GM23338 (cell line): ENCODE measurements around the gene SIAH1. TPM values are rescaled to one million over a fixed set of nuclear protein-coding genes. Genes with fewer than 3 reads are reported as not detected.

Experiments
- ATAC-seq: fragments of 200-7000 bp; cut with Tn5 transposase; 3 replicates; pipeline ENCODE4 v1.9.1; 2020
- DNase-seq: peaks from one replicate; pipeline ENCODE4 v3.0.0-alpha.2; 2015; ENCODE audit warnings: low spot score
- H2AFZ ChIP-seq: fragments of 200-600 bp; sonication (generic); 2 replicates; pipeline ENCODE4 v1.8.0; 2016; ENCODE audit warnings: antibody characterized with exemption, mild to moderate bottlenecking, moderate library complexity
- H3F3A ChIP-seq: fragments of 200-600 bp; sonication (generic); replicated peaks from 2 replicates; pipeline ENCODE4 v1.8.0; 2017; ENCODE audit warnings: antibody characterized with exemption, mixed run types, low read depth
- H3K27ac ChIP-seq: fragments of 200-600 bp; sonication (generic); 2 replicates; pipeline ENCODE4 v1.6.1; 2016; ENCODE audit warnings: low read depth
- H3K27me3 ChIP-seq: fragments of 200-600 bp; sonication (generic); 2 replicates; pipeline ENCODE4 v1.8.0; 2016; ENCODE audit warnings: mild to moderate bottlenecking, mixed run types, moderate library complexity; ENCODE audit not compliant: insufficient read depth
- H3K36me3 ChIP-seq: fragments of 200-600 bp; sonication (generic); 2 replicates; pipeline ENCODE4 v1.8.0; 2016; ENCODE audit warnings: mild to moderate bottlenecking; ENCODE audit not compliant: insufficient read depth
- H3K4me1 ChIP-seq: fragments of 200-600 bp; sonication (generic); 2 replicates; pipeline ENCODE4 v1.8.0; 2016; ENCODE audit warnings: mild to moderate bottlenecking, moderate library complexity; ENCODE audit not compliant: insufficient read depth
- H3K4me2 ChIP-seq: fragments of 200-600 bp; sonication (generic); 2 replicates; pipeline ENCODE4 v1.7.1; 2017; ENCODE audit warnings: mixed run types
- H3K4me3 ChIP-seq: fragments of 200-600 bp; sonication (generic); 2 replicates; pipeline ENCODE4 v1.6.1; 2016; ENCODE audit warnings: mixed run types
- H3K79me2 ChIP-seq: fragments of 200-600 bp; sonication (generic); replicated peaks from 2 replicates; pipeline ENCODE4 v1.8.0; 2017; ENCODE audit warnings: mild to moderate bottlenecking; ENCODE audit not compliant: insufficient read depth
- H3K9me2 ChIP-seq: fragments of 200-600 bp; sonication (generic); 2 replicates; pipeline ENCODE4 v1.8.0; 2017; ENCODE audit not compliant: insufficient read depth
- H4K20me1 ChIP-seq: fragments of 200-600 bp; sonication (generic); replicated peaks from 2 replicates; pipeline ENCODE4 v1.8.0; 2017; ENCODE audit warnings: mild to moderate bottlenecking; ENCODE audit not compliant: insufficient read depth
- H3K27ac Mint-ChIP-seq: 2 replicates; pipeline ENCODE4 v1.8.0; 2020; ENCODE audit warnings: inconsistent platforms, mild to moderate bottlenecking, moderate library complexity, mixed read lengths
- H3K27me3 Mint-ChIP-seq: 3 replicates; pipeline ENCODE4 v1.8.0; 2022; ENCODE audit warnings: low read depth, mild to moderate bottlenecking, moderate library complexity, mixed read lengths, inconsistent platforms; ENCODE audit not compliant: insufficient read depth, poor library complexity
- H3K36me3 Mint-ChIP-seq: 3 replicates; pipeline ENCODE4 v1.8.0; 2021; ENCODE audit warnings: low read depth, mild to moderate bottlenecking, inconsistent platforms, moderate library complexity, mixed read lengths
- H3K4me1 Mint-ChIP-seq: 3 replicates; pipeline ENCODE4 v1.8.0; 2020; ENCODE audit warnings: mild to moderate bottlenecking, inconsistent platforms, mixed read lengths
- H3K4me3 Mint-ChIP-seq: 3 replicates; pipeline ENCODE4 v1.8.0; 2021; ENCODE audit warnings: moderate library complexity, mild to moderate bottlenecking, inconsistent platforms, mixed read lengths
- H3K9me3 Mint-ChIP-seq: 3 replicates; pipeline ENCODE4 v1.8.0; 2020; ENCODE audit warnings: moderate library complexity, mild to moderate bottlenecking, inconsistent platforms, mixed read lengths
- CREB1 ChIP-seq: fragments of 250-450 bp; sonication (Bioruptor Pico); IDR thresholded peaks from 2 replicates; pipeline ENCODE4 v1.5.0; 2020; ENCODE audit warnings: low read depth, mild to moderate bottlenecking, moderate library complexity
- CTCF ChIP-seq, 2 experiments: fragments of 200-600 bp in 1 of 2; sonication (generic) in 1 of 2; conservative IDR thresholded peaks; 2 replicates each; pipeline versions ENCODE4 v1.5.1 to v1.6.1; 2016 to 2017; ENCODE audit warnings: antibody characterized with exemption in 2 of 2, low read depth in 2 of 2, mild to moderate bottlenecking in 2 of 2, moderate library complexity in 1 of 2
- ETS1 ChIP-seq: IDR thresholded peaks from 2 replicates; pipeline ENCODE4 v1.6.1; 2016; ENCODE audit warnings: antibody characterized with exemption
- EZH2 ChIP-seq: fragments of 200-600 bp; sonication (generic); IDR thresholded peaks from one replicate; pipeline ENCODE4 v1.8.0; 2017; ENCODE audit warnings: antibody characterized with exemption, mild to moderate bottlenecking, low read depth; ENCODE audit not compliant: unreplicated experiment
- EZH2phosphoT487 ChIP-seq: fragments of 200-600 bp; sonication (generic); IDR thresholded peaks from one replicate; pipeline ENCODE4 v1.8.1; 2018; ENCODE audit warnings: antibody characterized with exemption; ENCODE audit not compliant: unreplicated experiment
- JUNB ChIP-seq: IDR thresholded peaks from one replicate; pipeline ENCODE4 v1.6.1; 2016; ENCODE audit warnings: antibody characterized with exemption; ENCODE audit not compliant: unreplicated experiment
- NANOG ChIP-seq: IDR thresholded peaks from 2 replicates; pipeline ENCODE4 v1.6.1; 2016; ENCODE audit warnings: antibody characterized with exemption, borderline replicate concordance
- POLR2AphosphoS5 ChIP-seq: IDR thresholded peaks from 2 replicates; pipeline ENCODE4 v1.6.1; 2016; ENCODE audit warnings: antibody characterized with exemption, low read depth
- REST ChIP-seq: IDR thresholded peaks from one replicate; pipeline ENCODE4 v1.6.1; 2018; ENCODE audit warnings: antibody characterized with exemption; ENCODE audit not compliant: unreplicated experiment
- STAT1 ChIP-seq: IDR thresholded peaks from one replicate; pipeline ENCODE4 v1.6.1; 2016; ENCODE audit warnings: antibody characterized with exemption; ENCODE audit not compliant: unreplicated experiment
- ZNF114 ChIP-seq: fragments of 250-450 bp; sonication (Bioruptor Pico); IDR thresholded peaks from 2 replicates; pipeline ENCODE4 v1.5.0; 2020; ENCODE audit warnings: mild to moderate bottlenecking, moderate library complexity
- ZNF331 ChIP-seq: fragments of 250-450 bp; sonication (Bioruptor Pico); IDR thresholded peaks from 2 replicates; pipeline ENCODE4 v1.5.0; 2020; ENCODE audit warnings: low read depth, mild to moderate bottlenecking, moderate library complexity
- ZNF462 ChIP-seq: fragments of 250-450 bp; sonication (Bioruptor Pico); IDR thresholded peaks from 2 replicates; pipeline ENCODE4 v1.5.0; 2020; ENCODE audit warnings: mild to moderate bottlenecking, moderate library complexity
- polyA plus RNA-seq: library from polyadenylated mRNA; unstranded; fragments of >200 nt; fragmentation: Nextera tagmentation; extraction: Ambion mirVana; gene quantifications from 2 replicates; pipeline ENCODE4 v1.2.1, GENCODE V29; 2016
- total RNA-seq: library from RNA; depleted of rRNA; stranded (reverse); fragments of >200 nt; shearing (Covaris generic); gene quantifications from 2 replicates; pipeline ENCODE4 v1.2.3, GENCODE V29; 2014

The SIAH1 gene
- total and polyA plus RNA-seq, 2 experiments from 2014 or later: 42.0 to 52.7 TPM

DNA sequence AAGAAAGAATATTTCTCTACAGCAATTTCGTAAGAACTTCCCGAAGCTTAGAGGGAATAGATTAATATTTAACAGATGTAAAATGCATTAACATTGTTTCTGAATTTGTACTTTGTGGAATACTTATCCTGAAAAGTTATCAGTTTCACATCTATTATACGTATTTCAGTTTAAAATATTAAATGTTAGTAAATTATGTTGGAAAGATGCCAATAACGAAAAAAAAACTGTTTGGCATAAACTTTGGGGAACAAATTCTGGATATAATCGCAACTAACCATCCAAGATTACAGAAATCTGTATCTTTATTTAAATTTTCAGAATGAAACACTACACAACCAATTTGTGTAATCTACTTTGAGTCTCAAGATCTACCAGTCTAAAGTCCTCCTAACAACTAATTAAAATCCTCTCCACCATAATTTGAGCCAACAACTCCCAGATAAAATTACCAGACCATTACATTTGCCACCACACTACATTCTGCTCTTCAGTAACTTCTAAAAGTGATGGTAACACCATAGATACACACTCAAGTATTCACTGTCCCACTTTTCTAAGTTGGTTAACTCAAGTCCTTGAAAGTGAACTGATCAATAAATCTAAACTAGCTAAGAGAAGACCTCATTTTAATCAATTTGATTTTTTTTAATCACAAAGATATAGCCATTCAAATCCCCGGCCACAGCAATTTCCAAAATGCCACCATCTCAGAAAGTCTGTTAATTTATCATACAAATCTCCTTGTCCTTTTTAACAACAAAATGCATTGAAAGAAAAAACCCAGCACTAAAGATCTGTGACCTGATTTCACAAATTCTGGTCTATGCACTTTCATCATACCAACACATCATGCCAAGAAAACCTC, 2.0 kb downstream of the SIAH1 start:
- Histone ChIP-seq H3K4me1 (peaks cover 54% of the 10 kb centered on the region), H4K20me1 (peaks cover 18% of the 10 kb centered on the region), H3K79me2 (peaks cover 62% of the 10 kb centered on the region), H3K27me3 (no peaks in the 10 kb centered on the region), H3K36me3 (no peaks in the 10 kb centered on the region), H3K9me2 (no peaks in the 10 kb centered on the region), H3K4me3 (peak overlapping the region; percentile 78), H2AFZ (no peak overlapping the region), H3K4me2 (peak overlapping the region; percentile 90), H3F3A (peaks cover 15% of the 10 kb centered on the region), H3K27ac (0 out of 2 replicates have a peak overlapping the region, but pooled peaks have one; percentile 94)
- Mint-ChIP-seq H3K9me3 (no peaks in the 10 kb centered on the region), H3K4me1 (peaks cover 54% of the 10 kb centered on the region), H3K36me3 (peaks cover 3% of the 10 kb centered on the region; the same call in 2 of the 3 replicates), H3K4me3 (peak overlapping the region; percentile 92), H3K27ac (peak overlapping the region; percentile 98), H3K27me3 (peaks cover 5% of the 10 kb centered on the region)
- DNase-seq (no peak), ATAC-seq (no peak)
- no peak for TF ChIP-seq EZH2
- no peak for TF ChIP-seq STAT1
- no peak for TF ChIP-seq EZH2phosphoT487
- TF ChIP-seq CREB1 (CRISPR knock-in tag): no peak
- TF ChIP-seq ETS1: no peak
- TF ChIP-seq POLR2AphosphoS5: no peak
- no peak for TF ChIP-seq ZNF331
- no peak for TF ChIP-seq CTCF (conservative IDR thresholded peaks at IDR 0.05; ENCODE audit: low read depth in 2 of 2)
- TF ChIP-seq ZNF462 (CRISPR knock-in tag): no peak
- no peak for TF ChIP-seq REST
- no peak for TF ChIP-seq ZNF114 (CRISPR knock-in tag)
- no peak for TF ChIP-seq NANOG
- TF ChIP-seq JUNB: no peak
